ENCODE data around the gene ZAP70.
"Not testable (repeated sequence)": the region's sequence is repeated elsewhere in the genome, so short reads cannot be mapped to it uniquely, and the experiment has no call there.

The ZAP70 gene

GRCh38 chr2:97671526-97671925 lies 41.9 kb upstream of the ZAP70 start:
- ChIA-PET POLR2A (no interaction called here), CTCF (interaction anchor here (1.3 kb wide), 1 partner anchor 59 kb away, joined by 3 read pairs; no protein-coding TSS in a partner anchor)
- H3K4me1 ChIP-seq (ENCODE audit: control extremely low read depth in 1 of 4, control insufficient read depth in 4 of 4, insufficient read depth in 4 of 4, low read length in 3 of 4), result peaks cover 7 to 28% (median 24%) of the 10 kb centered on the region in 4 experiments
- H3K27ac ChIP-seq (ENCODE audit: insufficient read depth in 1 of 2, low read depth in 1 of 2, low read length in 2 of 2, poor library complexity in 1 of 2, severe bottlenecking in 2 of 2), result no peak overlapping the region
- no peak overlapping the region for H3K4me3 ChIP-seq (ENCODE audit: control insufficient read depth in 1 of 7, extremely low read depth in 1 of 7, insufficient read depth in 4 of 7, low read depth in 2 of 7, low read length in 6 of 7)
- no peaks in the 10 kb centered on the region for H3K36me3 ChIP-seq (ENCODE audit: control insufficient read depth in 4 of 4, insufficient read depth in 4 of 4, low read length in 3 of 4)
- DNase-seq, result no peak
- 98% methylated on average over 7 of the region's 7 CpGs for WGBS (ENCODE audit: insufficient coverage)
- H3K27me3 ChIP-seq (replicated peaks in 2 of 5; ENCODE audit: control insufficient read depth in 4 of 5, insufficient read depth in 5 of 5, low read length in 4 of 5), result no peaks in the 10 kb centered on the region
- H3K9me3 ChIP-seq (ENCODE audit: control extremely low read depth in 1 of 5, control insufficient read depth in 4 of 5, insufficient read depth in 2 of 5, low read depth in 1 of 5, low read length in 4 of 5), result no peaks in the 10 kb centered on the region

GRCh38 chr2:97672606-97673140 lies 40.7 kb upstream of the ZAP70 start:
- POLR2A ChIA-PET, result interaction anchor here (1.7 kb wide), 1 partner anchor 9 kb away, joined by 13 read pairs; the partner anchor contains the start of gene ACTR1B
- H3K4me1 ChIP-seq (ENCODE audit: control extremely low read depth in 1 of 4, control insufficient read depth in 4 of 4, insufficient read depth in 4 of 4, low read length in 3 of 4), result peaks cover 7 to 28% (median 24%) of the 10 kb centered on the region in 4 experiments
- peak overlapping the region; percentile 82 to 87 for H3K27ac ChIP-seq (ENCODE audit: insufficient read depth in 1 of 2, low read depth in 1 of 2, low read length in 2 of 2, poor library complexity in 1 of 2, severe bottlenecking in 2 of 2)
- not testable (repeated sequence) for H3K36me3 ChIP-seq (ENCODE audit: control insufficient read depth in 4 of 4, insufficient read depth in 4 of 4, low read length in 3 of 4); H3K27me3 ChIP-seq (replicated peaks in 2 of 5; ENCODE audit: control insufficient read depth in 4 of 5, insufficient read depth in 5 of 5, low read length in 4 of 5); DNase-seq; H3K4me3 ChIP-seq (ENCODE audit: control insufficient read depth in 1 of 7, extremely low read depth in 1 of 7, insufficient read depth in 4 of 7, low read depth in 2 of 7, low read length in 6 of 7); H3K9me3 ChIP-seq (ENCODE audit: control extremely low read depth in 1 of 5, control insufficient read depth in 4 of 5, insufficient read depth in 2 of 5, low read depth in 1 of 5, low read length in 4 of 5)
- 100% methylated on average over 4 of the region's 6 CpGs for WGBS (ENCODE audit: insufficient coverage)
- CTCF ChIA-PET, result interaction anchor here (0.6 to 2.1 kb wide), 7 partner anchors 8 to 708 kb away, joined by 3 to 15 read pairs (median 3); partner anchors contain the start of gene ACTR1B

GRCh38 chr2:97673182-97673914 lies 40.0 kb upstream of the ZAP70 start:
- Histone ChIP-seq H3K27me3 (replicated peaks in 2 of 5; ENCODE audit: control insufficient read depth in 4 of 5, insufficient read depth in 5 of 5, low read length in 4 of 5) (no peaks in the 10 kb centered on the region), H3K4me1 (ENCODE audit: control extremely low read depth in 1 of 4, control insufficient read depth in 4 of 4, insufficient read depth in 4 of 4, low read length in 3 of 4) (peaks cover 7 to 28% (median 25%) of the 10 kb centered on the region in 4 experiments), H3K9me3 (ENCODE audit: control extremely low read depth in 1 of 5, control insufficient read depth in 4 of 5, insufficient read depth in 2 of 5, low read depth in 1 of 5, low read length in 4 of 5) (no peaks in the 10 kb centered on the region), H3K4me3 (ENCODE audit: control insufficient read depth in 1 of 7, extremely low read depth in 1 of 7, insufficient read depth in 4 of 7, low read depth in 2 of 7, low read length in 6 of 7) (no peak overlapping the region), H3K36me3 (ENCODE audit: control insufficient read depth in 4 of 4, insufficient read depth in 4 of 4, low read length in 3 of 4) (no peaks in the 10 kb centered on the region), H3K27ac (ENCODE audit: insufficient read depth in 1 of 2, low read depth in 1 of 2, low read length in 2 of 2, poor library complexity in 1 of 2, severe bottlenecking in 2 of 2) (peak overlapping the region; percentile 82 to 87)
- ChIA-PET POLR2A (interaction anchor here (1.7 kb wide), 1 partner anchor 10 kb away, joined by 13 read pairs; the partner anchor contains the start of gene ACTR1B), CTCF (interaction anchor here (0.6 to 2.1 kb wide), 7 partner anchors 8 to 708 kb away, joined by 3 to 15 read pairs (median 3); partner anchors contain the start of gene ACTR1B)
- 79% methylated on average over 3 of the region's 9 CpGs for WGBS (ENCODE audit: insufficient coverage)
- DNase-seq, result peak; percentile 42 to 84 (median 75)

GRCh38 chr2:97673915-97674283 lies 39.5 kb upstream of the ZAP70 start:
- H3K4me3 ChIP-seq (ENCODE audit: control insufficient read depth in 1 of 7, extremely low read depth in 1 of 7, insufficient read depth in 4 of 7, low read depth in 2 of 7, low read length in 6 of 7), result peak overlapping the region in 1 of 7 experiments; percentile 6
- ChIA-PET POLR2A (interaction anchor here (1.7 kb wide), 1 partner anchor 10 kb away, joined by 13 read pairs; the partner anchor contains the start of gene ACTR1B), CTCF (interaction anchor here (1.0 to 2.1 kb wide), 3 partner anchors 9 to 24 kb away, joined by 3 to 15 read pairs (median 11); partner anchors contain the start of gene ACTR1B)
- 3% methylated on average over 7 of the region's 8 CpGs for WGBS (ENCODE audit: insufficient coverage)
- no peaks in the 10 kb centered on the region for H3K9me3 ChIP-seq (ENCODE audit: control extremely low read depth in 1 of 5, control insufficient read depth in 4 of 5, insufficient read depth in 2 of 5, low read depth in 1 of 5, low read length in 4 of 5)
- H3K4me1 ChIP-seq (ENCODE audit: control extremely low read depth in 1 of 4, control insufficient read depth in 4 of 4, insufficient read depth in 4 of 4, low read length in 3 of 4), result peaks cover 7 to 28% (median 25%) of the 10 kb centered on the region in 4 experiments
- no peaks in the 10 kb centered on the region for H3K27me3 ChIP-seq (replicated peaks in 2 of 5; ENCODE audit: control insufficient read depth in 4 of 5, insufficient read depth in 5 of 5, low read length in 4 of 5)
- H3K36me3 ChIP-seq (ENCODE audit: control insufficient read depth in 4 of 4, insufficient read depth in 4 of 4, low read length in 3 of 4), result no peaks in the 10 kb centered on the region
- DNase-seq, result peak; percentile 58 to 90 (median 88)
- H3K27ac ChIP-seq (ENCODE audit: insufficient read depth in 1 of 2, low read depth in 1 of 2, low read length in 2 of 2, poor library complexity in 1 of 2, severe bottlenecking in 2 of 2), result peak overlapping the region; percentile 82 to 87

GRCh38 chr2:97675430-97676113 lies 37.8 kb upstream of the ZAP70 start:
- Histone ChIP-seq H3K27me3 (replicated peaks in 2 of 5; ENCODE audit: control insufficient read depth in 4 of 5, insufficient read depth in 5 of 5, low read length in 4 of 5) (no peaks in the 10 kb centered on the region), H3K4me1 (ENCODE audit: control extremely low read depth in 1 of 4, control insufficient read depth in 4 of 4, insufficient read depth in 4 of 4, low read length in 3 of 4) (peaks cover 7 to 28% (median 25%) of the 10 kb centered on the region in 4 experiments), H3K36me3 (ENCODE audit: control insufficient read depth in 4 of 4, insufficient read depth in 4 of 4, low read length in 3 of 4) (no peaks in the 10 kb centered on the region), H3K27ac (ENCODE audit: insufficient read depth in 1 of 2, low read depth in 1 of 2, low read length in 2 of 2, poor library complexity in 1 of 2, severe bottlenecking in 2 of 2) (no peak overlapping the region), H3K9me3 (ENCODE audit: control extremely low read depth in 1 of 5, control insufficient read depth in 4 of 5, insufficient read depth in 2 of 5, low read depth in 1 of 5, low read length in 4 of 5) (peaks cover 0 to 2% (median 0%) of the 10 kb centered on the region in 5 experiments), H3K4me3 (ENCODE audit: control insufficient read depth in 1 of 7, extremely low read depth in 1 of 7, insufficient read depth in 4 of 7, low read depth in 2 of 7, low read length in 6 of 7) (no peak overlapping the region)
- ChIA-PET POLR2A (interaction anchor here (0.6 kb wide), 1 partner anchor 970 kb away, joined by 4 read pairs; no protein-coding TSS in a partner anchor), CTCF (interaction anchor here (0.9 to 2.3 kb wide), 5 partner anchors 10 to 66 kb away, joined by 3 to 11 read pairs (median 5); partner anchors contain the start of gene ACTR1B)
- no peak for DNase-seq
- WGBS (ENCODE audit: insufficient coverage), result 97% methylated on average over 5 of the region's 5 CpGs

GRCh38 chr2:97676620-97677019 lies 36.8 kb upstream of the ZAP70 start:
- Histone ChIP-seq H3K9me3 (ENCODE audit: control extremely low read depth in 1 of 5, control insufficient read depth in 4 of 5, insufficient read depth in 2 of 5, low read depth in 1 of 5, low read length in 4 of 5) (peaks cover 0 to 2% (median 0%) of the 10 kb centered on the region in 5 experiments), H3K4me3 (ENCODE audit: control insufficient read depth in 1 of 7, extremely low read depth in 1 of 7, insufficient read depth in 4 of 7, low read depth in 2 of 7, low read length in 6 of 7) (no peak overlapping the region), H3K27ac (ENCODE audit: insufficient read depth in 1 of 2, low read depth in 1 of 2, low read length in 2 of 2, poor library complexity in 1 of 2, severe bottlenecking in 2 of 2) (no peak overlapping the region), H3K27me3 (replicated peaks in 2 of 5; ENCODE audit: control insufficient read depth in 4 of 5, insufficient read depth in 5 of 5, low read length in 4 of 5) (no peaks in the 10 kb centered on the region), H3K36me3 (ENCODE audit: control insufficient read depth in 4 of 4, insufficient read depth in 4 of 4, low read length in 3 of 4) (no peaks in the 10 kb centered on the region), H3K4me1 (ENCODE audit: control extremely low read depth in 1 of 4, control insufficient read depth in 4 of 4, insufficient read depth in 4 of 4, low read length in 3 of 4) (peaks cover 7 to 28% (median 25%) of the 10 kb centered on the region in 4 experiments)
- 100% methylated on average over 1 of the region's 1 CpG for WGBS (ENCODE audit: insufficient coverage)
- CTCF ChIA-PET, result interaction anchor here (1.0 to 2.3 kb wide), 3 partner anchors 12 to 22 kb away, joined by 3 to 11 read pairs (median 8); partner anchors contain the start of gene ACTR1B
- POLR2A ChIA-PET, result no interaction called here
- DNase-seq, result no peak

Measured in common myeloid progenitor, CD34-positive (primary cell).